Psoas muscle (tissue), 8 donors: ENCODE data around the gene NR5A1. TPM values are rescaled to one million over a fixed set of nuclear protein-coding genes. Genes with fewer than 3 reads are reported as not detected.

Experiments
- ATAC-seq, 4 donors: fragments of 200-7000 bp; cut with Tn5 transposase; one replicate each; pipeline ENCODE4 v1.9.1; 2020; ENCODE audit warnings: moderate library complexity in 3 of 4, mild to moderate bottlenecking in 2 of 4
- DNase-seq, 2 donors: peaks; one replicate each; pipeline ENCODE4 v3.0.0-alpha.2; 2020
- H3K27ac ChIP-seq: fragments of 200-600 bp; one replicate; pipeline ENCODE4 v1.8.0; 2022
- H3K27me3 ChIP-seq, 3 donors: fragments of 200-600 bp in 1 of 3; one replicate each; pipeline versions ENCODE4 v1.6.1 to v1.8.0; 2013 to 2022; ENCODE audit warnings: low read length in 2 of 3, mild to moderate bottlenecking in 2 of 3, moderate library complexity in 1 of 3; ENCODE audit not compliant: insufficient read depth in 3 of 3
- H3K36me3 ChIP-seq, 2 donors: fragments of 200-600 bp in 1 of 2; one replicate each; pipeline versions ENCODE4 v1.6.1 to v1.8.0; 2013 to 2022; ENCODE audit warnings: low read depth in 1 of 2, mild to moderate bottlenecking in 1 of 2, moderate library complexity in 1 of 2; ENCODE audit not compliant: insufficient read depth in 1 of 2
- H3K4me1 ChIP-seq: fragments of 200-600 bp; one replicate; pipeline ENCODE4 v1.8.0; 2022
- H3K4me3 ChIP-seq: fragments of 200-600 bp; one replicate; pipeline ENCODE4 v1.8.0; 2022; ENCODE audit warnings: mild to moderate bottlenecking
- H3K9me3 ChIP-seq: fragments of 200-600 bp; one replicate; pipeline ENCODE4 v1.8.0; 2022
- CTCF ChIP-seq: fragments of 200-600 bp; IDR thresholded peaks from one replicate; pipeline ENCODE4 v1.8.0; 2022; ENCODE audit warnings: antibody characterized with exemption
- WGBS, 3 donors: extraction: QIAGEN DNeasy Blood & Tissue Kit; methylation state at CpG; one replicate each; pipeline versions ENCODE4 v1.1.6 to v1.1.7; 2013; 5-methylcytosine and 5-hydroxymethylcytosine counted together
- intact Hi-C, 2 donors: fragments of 100-400 bp; cut with DNase I; formaldehyde crosslinking; loops; one replicate each; pipeline versions ENCODE4 v1.11.0 to v1.14.2; 2022
- polyA plus RNA-seq, 3 donors: library from polyadenylated mRNA; stranded (reverse); fragments of 200-250 nt; gene quantifications; one replicate each; pipeline ENCODE4 v1.2.3, GENCODE V29; 2013
- total RNA-seq, 4 donors: library from RNA; stranded (reverse); fragmentation: NEBNext Ultra II Directional in 2 of 4; extraction: Animal tissue kit (Norgen Biotek cat#: 25700) in 2 of 4; gene quantifications; one replicate each; pipeline versions ENCODE4 v1.2.1 to v1.2.4, GENCODE V29; 2021 to 2023
- donor health status: healthy with polysubstance abuse.
- donor health status: DM: no; HTN: no; CAD: no; lungs with moderate emphysema.
- donor health status: Bipolar disorder and iron deficiency.
- donor health status: healthy.
- donor health status: DM: yes; HTN: yes; CAD: no.
- donor health status: DM: no; HTN: no; CAD: no.
- donor health status: DM: no; HTN: no; CAD: no.
- donor health status: DM: yes; HTN: yes; CAD: no.

NR5A1 gene
- total and polyA plus RNA-seq, 7 donors: 0.01 to 0.75 (median 0.35) TPM; not detected in 3

GRCh38 chr9:124537926-124538325 is 30.7 kb upstream of the NR5A1 start:
- no peak overlapping the region for H3K4me3 ChIP-seq
- TF ChIP-seq CTCF: no peak
- 90 to 96% (median 92%) methylated on average over 8 of the region's 8 CpGs for WGBS, 3 donors
- H3K36me3 ChIP-seq: peaks cover 0 to 12% of the 10 kb centered on the region in 2 donors
- no peaks in the 10 kb centered on the region for H3K4me1 ChIP-seq
- no peak overlapping the region for H3K27ac ChIP-seq
- no peaks in the 10 kb centered on the region for H3K27me3 ChIP-seq
- intact Hi-C loops: loop anchor here (2.0 to 5.0 kb wide), 3 partner anchors 116 to 411 kb away; no protein-coding TSS in a partner anchor
- H3K9me3 ChIP-seq: no peaks in the 10 kb centered on the region
- no peak for DNase-seq
- no peak for ATAC-seq

GRCh38 chr9:124535846-124536245 is 28.6 kb upstream of the NR5A1 start:
- no peak for TF ChIP-seq CTCF
- DNase-seq (no peak), ATAC-seq (no peak)
- WGBS, 3 donors: 90 to 92% (median 91%) methylated on average over 10 of the region's 10 CpGs
- peaks cover 0 to 12% of the 10 kb centered on the region in 2 donors for H3K36me3 ChIP-seq
- H3K27ac ChIP-seq: no peak overlapping the region
- intact Hi-C loops: loop anchor here (2.0 to 5.0 kb wide), 3 partner anchors 114 to 409 kb away; no protein-coding TSS in a partner anchor
- H3K27me3 ChIP-seq: no peaks in the 10 kb centered on the region
- no peak overlapping the region for H3K4me3 ChIP-seq
- H3K4me1 ChIP-seq: no peaks in the 10 kb centered on the region
- H3K9me3 ChIP-seq: no peaks in the 10 kb centered on the region

DNA sequence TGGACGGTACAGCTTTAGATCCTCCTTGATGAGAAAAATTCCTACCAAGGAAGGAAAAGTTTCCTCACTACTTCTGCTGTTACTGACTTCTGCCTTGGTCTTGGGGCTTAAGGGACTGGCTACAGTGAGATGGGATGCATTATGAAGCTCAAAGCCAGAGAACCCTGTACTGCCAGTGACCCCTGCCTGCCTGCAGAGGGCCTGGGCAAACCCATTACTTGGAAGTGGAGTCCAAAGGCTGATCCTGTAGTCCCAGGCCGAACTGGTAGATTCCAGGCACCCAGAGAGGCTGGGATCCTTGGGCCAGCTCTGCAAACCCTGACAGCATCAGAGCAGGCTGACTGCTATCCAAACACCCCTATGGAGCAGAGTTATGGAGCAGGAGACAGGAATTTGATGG is 25.7 kb upstream of the NR5A1 start:
- Histone ChIP-seq H3K36me3 (peaks cover 0 to 8% of the 10 kb centered on the region in 2 donors), H3K4me3 (no peak overlapping the region), H3K27me3 (no peaks in the 10 kb centered on the region), H3K9me3 (no peaks in the 10 kb centered on the region), H3K27ac (no peak overlapping the region), H3K4me1 (no peaks in the 10 kb centered on the region)
- 89 to 92% (median 90%) methylated on average over 2 of the region's 2 CpGs for WGBS, 3 donors
- intact Hi-C loops: no loop called here
- no peak for ATAC-seq
- no peak for DNase-seq
- no peak for TF ChIP-seq CTCF

GRCh38 chr9:124531115-124531514 is 23.9 kb upstream of the NR5A1 start:
- TF ChIP-seq CTCF: no peak
- H3K4me3 ChIP-seq: no peak overlapping the region
- intact Hi-C loops: no loop called here
- H3K27me3 ChIP-seq: no peaks in the 10 kb centered on the region
- H3K27ac ChIP-seq: no peak overlapping the region
- peaks cover 0 to 4% of the 10 kb centered on the region in 2 donors for H3K36me3 ChIP-seq
- ATAC-seq (no peak), DNase-seq (no peak)
- WGBS, 3 donors: 85 to 94% (median 92%) methylated on average over 2 of the region's 2 CpGs
- no peaks in the 10 kb centered on the region for H3K4me1 ChIP-seq
- H3K9me3 ChIP-seq: no peaks in the 10 kb centered on the region

GRCh38 chr9:124530246-124530645 is 23.0 kb upstream of the NR5A1 start:
- DNase-seq (no peak), ATAC-seq (no peak)
- Histone ChIP-seq H3K27ac (no peak overlapping the region), H3K4me1 (no peaks in the 10 kb centered on the region), H3K4me3 (no peak overlapping the region), H3K27me3 (no peaks in the 10 kb centered on the region), H3K36me3 (no peaks in the 10 kb centered on the region), H3K9me3 (no peaks in the 10 kb centered on the region)
- TF ChIP-seq CTCF: no peak
- 73 to 79% (median 73%) methylated on average over 4 of the region's 4 CpGs for WGBS, 3 donors
- intact Hi-C loops: no loop called here
